PC-9 (cell line): Measurements from ENCODE around the gene TMEM232.
A peak's percentile ranks its signal among the peaks of the same experiment; 100 is the strongest.

Source experiments
- EZH2 ChIP-seq: fragments of 200-600 bp; sonication (generic); IDR thresholded peaks from 2 replicates; pipeline ENCODE4 v1.8.0; 2017; ENCODE audit warnings: antibody characterized with exemption, low read depth
- TF ChIP-seq, protein P1 (sequence below): fragments of 200-600 bp; sonication (generic); conservative IDR thresholded peaks from 2 replicates; pipeline ENCODE4 v1.6.1; 2017; ENCODE audit warnings: mixed run types, antibody characterized with exemption, mild to moderate bottlenecking, moderate library complexity

DNA sequence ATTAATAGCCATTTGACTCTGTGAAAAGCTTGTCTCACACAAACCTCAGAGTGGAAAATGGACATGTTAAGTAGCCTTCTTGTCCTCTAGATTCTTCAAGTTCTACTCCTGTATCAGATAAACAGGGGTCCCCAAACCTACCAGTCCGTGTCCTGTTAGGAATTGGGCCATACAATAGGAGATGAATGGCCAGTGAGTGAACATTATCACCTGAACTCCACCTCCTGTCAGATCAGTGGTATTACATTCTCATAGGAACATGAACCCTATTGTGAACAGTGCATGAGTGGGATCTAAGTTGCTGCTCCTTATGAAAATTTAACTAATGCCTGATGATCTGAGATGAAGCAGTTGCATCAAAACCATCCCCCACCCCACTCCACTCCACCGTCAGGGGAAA is 136.3 kb downstream of the TMEM232 start:
- TF ChIP-seq, protein P1, sequence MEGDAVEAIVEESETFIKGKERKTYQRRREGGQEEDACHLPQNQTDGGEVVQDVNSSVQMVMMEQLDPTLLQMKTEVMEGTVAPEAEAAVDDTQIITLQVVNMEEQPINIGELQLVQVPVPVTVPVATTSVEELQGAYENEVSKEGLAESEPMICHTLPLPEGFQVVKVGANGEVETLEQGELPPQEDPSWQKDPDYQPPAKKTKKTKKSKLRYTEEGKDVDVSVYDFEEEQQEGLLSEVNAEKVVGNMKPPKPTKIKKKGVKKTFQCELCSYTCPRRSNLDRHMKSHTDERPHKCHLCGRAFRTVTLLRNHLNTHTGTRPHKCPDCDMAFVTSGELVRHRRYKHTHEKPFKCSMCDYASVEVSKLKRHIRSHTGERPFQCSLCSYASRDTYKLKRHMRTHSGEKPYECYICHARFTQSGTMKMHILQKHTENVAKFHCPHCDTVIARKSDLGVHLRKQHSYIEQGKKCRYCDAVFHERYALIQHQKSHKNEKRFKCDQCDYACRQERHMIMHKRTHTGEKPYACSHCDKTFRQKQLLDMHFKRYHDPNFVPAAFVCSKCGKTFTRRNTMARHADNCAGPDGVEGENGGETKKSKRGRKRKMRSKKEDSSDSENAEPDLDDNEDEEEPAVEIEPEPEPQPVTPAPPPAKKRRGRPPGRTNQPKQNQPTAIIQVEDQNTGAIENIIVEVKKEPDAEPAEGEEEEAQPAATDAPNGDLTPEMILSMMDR = peak; percentile 63
- no peak for TF ChIP-seq EZH2
